ENCODE data around the gene RAB11FIP4. TPM values are rescaled to one million over a fixed set of nuclear protein-coding genes. Genes with fewer than 3 reads are reported as not detected.

Gene RAB11FIP4
- total and polyA plus RNA-seq, 2 experiments from 2014 or later, result 8.8 to 23.4 TPM

- Histone ChIP-seq H3K9me3 (ENCODE audit: low read depth) (no peaks in the 10 kb centered on the region), H3K27me3 (no peaks in the 10 kb centered on the region), H3K36me3 (no peaks in the 10 kb centered on the region), H3K4me3 (no peak overlapping the region), H3K4me1 (ENCODE audit: low read depth) (no peaks in the 10 kb centered on the region), H3K27ac (no peak overlapping the region)
- peak in 1 of 2 donors; percentile 49 for DNase-seq (ENCODE audit: low read depth in 1 of 2, low spot score in 1 of 2)
- no peak for TF ChIP-seq CTCF (IDR thresholded peaks at IDR 0.05; ENCODE audit: low read depth, low read length)
Measured at GRCh38 chr17:31537565-31538011, 146.1 kb downstream of the RAB11FIP4 start.

DNA sequence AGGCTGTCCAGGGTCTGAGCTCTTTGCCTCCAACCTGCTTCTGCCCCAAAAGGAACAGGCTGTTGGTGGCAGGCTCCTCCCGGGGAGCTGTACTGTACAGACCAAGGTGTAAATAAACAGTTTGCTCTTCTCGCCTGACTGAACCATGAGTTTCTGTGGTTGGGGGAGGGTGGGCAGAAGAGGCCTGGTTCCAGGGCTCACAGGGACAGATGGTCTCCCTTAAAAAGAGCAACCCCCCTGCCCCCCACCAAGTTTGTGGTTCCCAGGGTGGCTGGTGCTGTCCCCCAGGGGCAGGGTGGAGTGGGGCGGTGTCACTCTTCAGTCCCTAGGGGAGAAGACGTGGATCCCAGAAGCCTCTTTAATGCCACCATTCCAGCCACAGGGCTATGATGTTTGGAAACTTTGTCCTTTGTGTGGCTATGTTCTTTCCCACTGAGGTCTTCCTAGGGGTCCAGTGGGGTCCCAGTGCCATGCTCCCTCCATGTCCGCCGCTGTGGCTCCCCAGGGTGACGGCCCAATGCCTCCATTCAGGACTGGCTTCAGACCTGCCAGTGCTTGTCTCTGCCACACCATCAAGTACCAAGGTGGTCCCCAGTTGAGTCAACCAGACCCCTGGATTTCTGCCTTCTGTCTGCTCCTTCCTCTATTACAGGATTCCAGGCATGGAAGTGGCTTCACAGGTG lies 146.7 kb downstream of the RAB11FIP4 start:
- TF ChIP-seq CTCF (IDR thresholded peaks at IDR 0.05; ENCODE audit: low read depth, low read length), result no peak
- DNase-seq (ENCODE audit: low read depth in 1 of 2, low spot score in 1 of 2), result no peak
- H3K4me3 ChIP-seq, result no peak overlapping the region
- H3K36me3 ChIP-seq, result no peaks in the 10 kb centered on the region
- no peaks in the 10 kb centered on the region for H3K27me3 ChIP-seq
- no peaks in the 10 kb centered on the region for H3K9me3 ChIP-seq (ENCODE audit: low read depth)
- no peaks in the 10 kb centered on the region for H3K4me1 ChIP-seq (ENCODE audit: low read depth)
- H3K27ac ChIP-seq, result no peak overlapping the region

GRCh38 chr17:31540602-31541307 lies 149.3 kb downstream of the RAB11FIP4 start:
- no peak overlapping the region for H3K4me3 ChIP-seq
- H3K4me1 ChIP-seq (ENCODE audit: low read depth), result no peaks in the 10 kb centered on the region
- H3K9me3 ChIP-seq (ENCODE audit: low read depth), result no peaks in the 10 kb centered on the region
- no peaks in the 10 kb centered on the region for H3K27me3 ChIP-seq
- TF ChIP-seq CTCF (IDR thresholded peaks at IDR 0.05; ENCODE audit: low read depth, low read length), result no peak
- no peaks in the 10 kb centered on the region for H3K36me3 ChIP-seq
- no peak overlapping the region for H3K27ac ChIP-seq
- DNase-seq (ENCODE audit: low read depth in 1 of 2, low spot score in 1 of 2), result no peak

DNA sequence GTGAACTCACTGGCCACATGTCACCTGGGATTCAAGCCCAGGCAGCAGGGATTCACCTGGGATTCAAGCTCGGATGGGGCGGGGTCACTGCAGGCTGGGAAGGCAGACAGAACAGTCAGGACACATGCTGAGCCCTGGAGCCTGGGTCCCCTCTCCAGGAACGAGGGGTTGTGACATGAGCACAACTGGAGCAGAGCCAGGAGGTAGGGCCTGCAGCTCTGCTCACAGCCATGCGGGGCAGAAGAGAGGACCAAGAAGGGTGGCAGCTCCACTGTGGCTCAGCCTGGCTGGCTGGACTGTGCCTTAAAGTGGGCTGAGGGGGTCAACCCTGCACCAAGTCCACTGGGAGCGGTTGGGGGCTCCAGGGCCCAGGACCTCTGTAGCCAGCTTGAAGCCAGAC lies 150.1 kb downstream of the RAB11FIP4 start:
- peak; percentile 17 for TF ChIP-seq CTCF (IDR thresholded peaks at IDR 0.05; ENCODE audit: low read depth, low read length)
- H3K4me1 ChIP-seq (ENCODE audit: low read depth), result no peaks in the 10 kb centered on the region
- no peak overlapping the region for H3K4me3 ChIP-seq
- H3K9me3 ChIP-seq (ENCODE audit: low read depth), result no peaks in the 10 kb centered on the region
- no peaks in the 10 kb centered on the region for H3K36me3 ChIP-seq
- no peaks in the 10 kb centered on the region for H3K27me3 ChIP-seq
- no peak overlapping the region for H3K27ac ChIP-seq
- DNase-seq (ENCODE audit: low read depth in 1 of 2, low spot score in 1 of 2), result peak in 1 of 2 donors; percentile 30

GRCh38 chr17:31544186-31544585 lies 152.7 kb downstream of the RAB11FIP4 start:
- H3K4me3 ChIP-seq, result no peak overlapping the region
- H3K27me3 ChIP-seq, result no peaks in the 10 kb centered on the region
- no peak for TF ChIP-seq CTCF (IDR thresholded peaks at IDR 0.05; ENCODE audit: low read depth, low read length)
- no peaks in the 10 kb centered on the region for H3K9me3 ChIP-seq (ENCODE audit: low read depth)
- H3K27ac ChIP-seq, result no peak overlapping the region
- H3K4me1 ChIP-seq (ENCODE audit: low read depth), result no peaks in the 10 kb centered on the region
- no peak for DNase-seq (ENCODE audit: low read depth in 1 of 2, low spot score in 1 of 2)
- no peaks in the 10 kb centered on the region for H3K36me3 ChIP-seq

All from cardiac muscle cell (in vitro differentiated cells and primary cell).